HT1080 (cell line): ENCODE measurements around the gene CTSG. TPM values are rescaled to one million over a fixed set of nuclear protein-coding genes. Genes with fewer than 3 reads are reported as not detected.
"Not testable (repeated sequence)": the region's sequence is repeated elsewhere in the genome, so short reads cannot be mapped to it uniquely, and the experiment has no call there.

ENCODE experiments used
- DNase-seq: peaks from one replicate; pipeline ENCODE4 v3.0.0-alpha.2; 2015; ENCODE audit warnings: low read depth
- total RNA-seq: library from RNA; depleted of rRNA; stranded (reverse); fragments of >200 nt; shearing (Covaris generic); gene quantifications from 2 replicates; pipeline ENCODE4 v1.2.3, GENCODE V29; 2014; rRNA removed

Gene CTSG
- total RNA-seq, 1 experiment from 2014 or later: not detected

DNA sequence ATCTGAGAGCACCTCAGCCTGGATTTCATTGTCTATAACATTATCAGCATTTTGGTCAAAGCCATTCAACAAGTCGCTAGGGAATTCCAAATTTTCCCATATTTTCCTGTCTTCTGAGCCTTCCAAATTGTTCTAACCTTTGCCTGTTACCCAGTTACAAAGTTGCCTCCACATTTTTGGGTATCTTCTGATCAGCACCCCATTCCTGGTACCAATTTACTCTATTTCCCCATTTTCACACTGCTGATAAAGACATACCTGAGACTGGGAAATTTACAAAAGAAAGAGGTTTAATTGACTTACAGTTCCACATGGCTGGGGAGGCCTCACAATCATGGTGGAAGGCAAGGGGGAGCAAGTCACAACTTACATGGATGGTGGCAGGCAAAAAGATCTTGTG, 27.0 kb downstream of the CTSG start:
- not testable (repeated sequence) for DNase-seq

DNA sequence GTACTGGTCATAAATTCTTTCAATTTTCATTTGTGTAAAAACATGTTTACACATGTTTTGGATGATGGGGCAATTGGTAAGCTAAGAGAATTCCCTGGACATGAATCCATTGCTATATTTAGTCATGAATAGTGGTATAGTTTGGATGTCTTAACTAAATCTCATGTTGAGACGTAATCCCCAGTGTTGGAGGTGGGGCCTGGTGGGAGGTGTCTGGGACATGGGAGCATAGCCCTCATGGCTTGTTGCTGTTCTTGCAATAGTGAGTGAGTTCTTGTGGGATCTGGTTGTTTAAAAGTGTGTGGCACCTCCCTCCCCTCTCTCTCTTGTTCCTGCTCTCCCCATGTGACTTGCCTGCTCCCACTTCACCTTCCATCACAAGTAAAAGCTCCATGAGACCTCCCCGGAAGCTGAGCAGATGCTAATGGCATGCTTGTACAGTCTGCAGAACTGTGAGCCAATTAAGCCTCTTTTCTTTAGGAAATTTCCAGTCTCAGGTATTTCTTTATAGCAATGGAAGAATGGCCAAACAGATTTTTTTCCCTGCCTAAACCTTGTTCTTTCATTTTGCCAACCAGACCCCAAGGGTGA, 33.6 kb downstream of the CTSG start:
- DNase-seq: peak; percentile 33

DNA sequence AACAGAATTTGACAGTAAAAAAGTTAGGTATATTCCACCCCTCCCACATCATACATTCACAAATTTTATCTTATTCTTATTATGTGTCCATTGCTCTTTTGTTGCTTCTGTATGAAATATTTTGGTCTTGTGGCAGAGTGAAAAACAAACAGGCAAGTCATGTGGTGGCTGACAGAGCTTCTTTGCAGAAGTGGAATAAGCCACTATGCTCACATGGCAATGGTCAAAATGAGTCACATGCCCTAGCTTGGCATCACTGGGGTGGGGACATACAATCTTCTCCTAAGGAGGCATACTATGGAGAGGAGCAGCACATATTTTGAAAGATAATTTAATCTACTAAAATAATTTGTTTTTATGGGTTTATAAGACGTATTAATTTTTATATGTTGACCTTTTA, 40.3 kb downstream of the CTSG start:
- no peak for DNase-seq

DNA sequence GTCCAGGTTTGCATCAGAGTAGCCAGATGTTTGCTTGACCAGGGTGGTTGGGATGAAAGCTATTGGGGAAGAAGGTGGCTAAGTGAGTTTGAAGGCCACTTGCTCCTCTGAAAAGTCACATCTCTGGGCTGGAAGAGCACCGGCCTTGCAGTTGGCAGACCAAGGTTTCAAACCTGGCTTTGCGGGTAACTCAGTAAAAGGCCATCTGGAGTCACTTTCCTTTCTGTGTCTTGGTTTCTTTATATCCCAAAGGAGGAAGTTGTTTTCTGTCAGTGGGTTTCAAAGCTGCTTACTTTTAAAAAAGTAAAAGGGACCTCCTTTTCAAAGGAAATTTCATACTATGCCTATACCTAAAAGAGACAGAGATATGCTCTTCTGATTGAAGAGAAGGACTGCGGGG, 41.8 kb downstream of the CTSG start:
- no peak for DNase-seq

DNA sequence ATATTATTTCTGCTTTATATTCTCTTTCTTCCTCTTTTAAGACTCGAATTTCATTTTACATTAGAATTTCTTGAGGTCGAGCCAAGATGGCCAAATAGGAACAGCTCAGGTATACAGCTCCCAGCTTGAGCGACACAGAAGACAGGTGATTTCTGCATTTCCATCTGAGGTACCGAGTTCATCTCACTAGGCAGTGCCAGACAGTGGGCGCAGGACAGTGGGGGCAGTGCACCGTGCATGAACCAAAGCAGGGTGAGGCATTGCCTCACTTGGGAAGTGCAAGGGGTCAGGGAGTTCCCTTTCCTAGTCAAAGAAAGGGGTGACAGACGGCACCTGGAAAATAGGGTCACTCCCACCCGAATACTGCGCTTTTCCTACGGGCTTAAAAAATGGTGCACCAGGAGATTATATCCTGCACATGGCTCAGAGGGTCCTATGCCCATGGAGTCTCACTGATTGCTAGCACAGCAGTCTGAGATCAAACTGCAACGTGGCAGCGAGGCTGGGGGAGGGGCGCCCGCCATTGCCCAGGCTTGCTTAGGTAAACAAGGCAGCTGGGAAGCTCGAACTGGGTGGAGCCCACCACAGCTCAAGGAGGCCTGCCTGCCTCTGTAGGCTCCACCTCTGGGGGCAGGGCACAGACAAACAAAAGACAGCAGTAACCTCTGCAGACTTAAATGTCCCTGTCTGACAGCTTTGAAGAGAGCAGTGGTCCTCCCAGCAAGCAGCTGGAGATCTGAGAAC, 50.0 kb downstream of the CTSG start:
- not testable (repeated sequence) for DNase-seq

Other genes with a start within 250 kb of the CTSG start
- not detected in 2 replicates for gene ADCY4, start 241.2 kb downstream of the CTSG start, total RNA-seq
- 0.08 TPM in 1 of 2 replicates, not detected in the other for gene RIPK3, start 236.3 kb downstream of the CTSG start, total RNA-seq
- gene NFATC4, start 208.1 kb downstream of the CTSG start, total RNA-seq: 0.32 TPM in 1 of 2 replicates, not detected in the other
- gene NYNRIN, start 177.2 kb downstream of the CTSG start, total RNA-seq: 0.03 and 0.05 TPM in 2 replicates
- gene CBLN3, start 146.6 kb downstream of the CTSG start, total RNA-seq: 0.35 and 0.84 TPM in 2 replicates
- 18.0 and 20.8 TPM in 2 replicates for gene KHNYN, start 146.3 kb downstream of the CTSG start, total RNA-seq
- 11.7 and 21.9 TPM in 2 replicates for gene SDR39U1, start 133.5 kb downstream of the CTSG start, total RNA-seq
- gene CMA1, start 68.0 kb downstream of the CTSG start, total RNA-seq: not detected in 2 replicates
- gene GZMH, start 33.4 kb upstream of the CTSG start, total RNA-seq: not detected in 2 replicates
- not detected in 2 replicates for gene GZMB, start 57.9 kb upstream of the CTSG start, total RNA-seq